ENCODE measurements around the gene ACY1. TPM values are rescaled to one million over a fixed set of nuclear protein-coding genes. Genes with fewer than 3 reads are reported as not detected.

ACY1 gene
- total RNA-seq, 1 donor from 2014 or later: 24.5 TPM

DNA sequence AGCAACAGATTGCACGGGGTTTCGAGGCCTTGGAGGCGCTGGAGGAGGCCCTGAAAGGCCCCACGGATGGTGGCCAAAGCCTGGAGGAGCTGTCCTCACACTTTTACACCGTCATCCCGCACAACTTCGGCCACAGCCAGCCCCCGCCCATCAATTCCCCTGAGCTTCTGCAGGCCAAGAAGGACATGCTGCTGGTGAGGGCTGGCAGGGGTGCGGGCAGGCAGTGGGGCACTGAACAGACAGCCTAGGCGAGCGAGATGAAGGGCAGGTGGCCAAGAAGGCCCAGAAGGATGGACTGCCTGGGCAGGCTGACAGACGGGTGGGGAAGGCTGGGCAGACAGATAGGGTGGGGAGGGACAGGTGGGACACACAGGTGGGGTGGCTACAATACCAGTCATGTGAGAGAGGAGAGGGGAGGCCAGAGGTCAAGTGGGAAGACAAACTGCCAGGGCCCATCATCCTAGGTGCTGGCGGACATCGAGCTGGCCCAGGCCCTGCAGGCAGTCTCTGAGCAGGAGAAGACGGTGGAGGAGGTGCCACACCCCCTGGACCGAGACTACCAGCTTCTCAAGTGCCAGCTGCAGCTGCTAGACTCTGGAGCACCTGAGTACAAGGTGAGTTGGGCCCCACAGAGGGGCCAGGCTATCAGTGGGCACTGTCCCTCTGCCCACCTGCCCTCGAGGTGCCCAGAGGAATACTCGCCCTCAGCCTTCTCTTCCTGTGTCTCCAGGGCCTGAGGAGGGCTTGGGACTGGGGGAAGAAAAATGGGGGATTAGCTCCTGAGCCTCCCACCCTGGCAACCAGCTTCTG is 38.1 kb upstream of the ACY1 start:
- H3K4me1 Mint-ChIP-seq (ENCODE audit: low read depth): peaks cover 22% of the 10 kb centered on the region
- TF ChIP-seq, protein P1, sequence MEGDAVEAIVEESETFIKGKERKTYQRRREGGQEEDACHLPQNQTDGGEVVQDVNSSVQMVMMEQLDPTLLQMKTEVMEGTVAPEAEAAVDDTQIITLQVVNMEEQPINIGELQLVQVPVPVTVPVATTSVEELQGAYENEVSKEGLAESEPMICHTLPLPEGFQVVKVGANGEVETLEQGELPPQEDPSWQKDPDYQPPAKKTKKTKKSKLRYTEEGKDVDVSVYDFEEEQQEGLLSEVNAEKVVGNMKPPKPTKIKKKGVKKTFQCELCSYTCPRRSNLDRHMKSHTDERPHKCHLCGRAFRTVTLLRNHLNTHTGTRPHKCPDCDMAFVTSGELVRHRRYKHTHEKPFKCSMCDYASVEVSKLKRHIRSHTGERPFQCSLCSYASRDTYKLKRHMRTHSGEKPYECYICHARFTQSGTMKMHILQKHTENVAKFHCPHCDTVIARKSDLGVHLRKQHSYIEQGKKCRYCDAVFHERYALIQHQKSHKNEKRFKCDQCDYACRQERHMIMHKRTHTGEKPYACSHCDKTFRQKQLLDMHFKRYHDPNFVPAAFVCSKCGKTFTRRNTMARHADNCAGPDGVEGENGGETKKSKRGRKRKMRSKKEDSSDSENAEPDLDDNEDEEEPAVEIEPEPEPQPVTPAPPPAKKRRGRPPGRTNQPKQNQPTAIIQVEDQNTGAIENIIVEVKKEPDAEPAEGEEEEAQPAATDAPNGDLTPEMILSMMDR (IDR thresholded peaks at IDR 0.05): no peak
- peak; percentile 86 for DNase-seq (ENCODE audit: low spot score)
- no peaks in the 10 kb centered on the region for H3K9me3 Mint-ChIP-seq (ENCODE audit: low read depth)
- no peaks in the 10 kb centered on the region for H3K27me3 Mint-ChIP-seq (ENCODE audit: low read depth)
- no peak overlapping the region for H3K27ac Mint-ChIP-seq (ENCODE audit: unreplicated experiment)
- H3K4me3 Mint-ChIP-seq (ENCODE audit: unreplicated experiment): no peak overlapping the region
- peaks cover 2% of the 10 kb centered on the region for H3K36me3 Mint-ChIP-seq (ENCODE audit: low read depth)

DNA sequence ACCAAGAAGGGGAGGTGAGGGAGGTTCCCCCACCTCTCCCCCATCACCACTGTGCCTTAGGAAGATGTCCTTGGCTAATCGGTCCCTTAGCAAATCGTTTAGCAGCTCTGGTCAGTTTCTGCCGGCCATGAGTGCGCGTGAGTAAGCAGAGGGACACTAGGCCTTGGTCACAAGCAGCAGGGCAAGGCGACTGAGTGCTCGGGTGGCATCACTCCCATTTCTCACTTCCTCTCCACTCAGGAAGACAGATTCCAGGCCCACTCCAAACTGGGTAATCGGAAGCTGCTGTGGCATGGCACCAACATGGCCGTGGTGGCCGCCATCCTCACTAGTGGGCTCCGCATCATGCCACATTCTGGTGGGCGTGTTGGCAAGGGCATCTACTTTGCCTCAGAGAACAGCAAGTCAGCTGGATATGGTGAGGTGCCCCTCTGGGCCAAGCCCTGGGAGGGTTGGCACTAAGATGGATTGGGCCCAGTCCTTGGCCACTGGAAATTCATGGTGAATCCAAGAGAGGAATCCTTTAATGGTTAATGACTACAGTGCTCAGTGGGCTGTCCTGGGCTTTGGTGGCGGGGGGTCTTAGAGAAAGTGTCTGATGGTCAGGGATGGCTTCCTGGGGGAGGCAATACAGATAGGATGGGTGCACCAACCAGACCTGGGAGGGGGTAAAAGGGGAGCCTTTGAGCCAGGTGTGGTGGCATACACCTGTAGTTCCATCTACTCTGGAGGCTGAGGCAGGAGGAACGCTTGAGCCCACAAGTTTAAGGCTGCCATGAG is 37.2 kb upstream of the ACY1 start:
- no peaks in the 10 kb centered on the region for H3K27me3 Mint-ChIP-seq (ENCODE audit: low read depth)
- no peaks in the 10 kb centered on the region for H3K9me3 Mint-ChIP-seq (ENCODE audit: low read depth)
- DNase-seq (ENCODE audit: low spot score): peak; percentile 71
- H3K4me3 Mint-ChIP-seq (ENCODE audit: unreplicated experiment): no peak overlapping the region
- peaks cover 2% of the 10 kb centered on the region for H3K36me3 Mint-ChIP-seq (ENCODE audit: low read depth)
- TF ChIP-seq, protein P1 (IDR thresholded peaks at IDR 0.05): no peak
- H3K4me1 Mint-ChIP-seq (ENCODE audit: low read depth): peaks cover 14% of the 10 kb centered on the region
- no peak overlapping the region for H3K27ac Mint-ChIP-seq (ENCODE audit: unreplicated experiment)

DNA sequence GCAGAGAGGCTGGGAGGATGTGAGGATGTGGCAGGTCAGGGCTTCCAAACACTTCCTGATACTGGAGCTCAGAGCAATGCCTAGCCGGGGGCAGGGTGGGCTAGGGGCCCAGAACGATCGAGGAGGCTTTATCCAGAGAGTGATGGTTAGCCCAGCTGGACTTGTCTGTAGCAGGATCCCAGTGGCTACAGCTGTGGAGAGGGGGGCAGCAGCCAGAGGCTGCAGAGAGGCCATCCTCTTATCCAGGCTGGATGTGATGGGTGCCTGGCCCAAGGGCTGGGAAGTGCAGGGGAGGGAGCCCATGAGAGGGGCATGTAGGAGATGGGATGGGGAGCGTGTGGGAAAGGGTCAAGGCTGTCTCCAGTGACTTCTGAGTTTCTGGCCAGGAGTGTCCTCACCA is 36.5 kb upstream of the ACY1 start:
- TF ChIP-seq, protein P1 (IDR thresholded peaks at IDR 0.05): no peak
- Mint-ChIP-seq H3K4me3 (ENCODE audit: unreplicated experiment) (no peak overlapping the region), H3K27me3 (ENCODE audit: low read depth) (no peaks in the 10 kb centered on the region), H3K36me3 (ENCODE audit: low read depth) (peaks cover 2% of the 10 kb centered on the region), H3K4me1 (ENCODE audit: low read depth) (peaks cover 11% of the 10 kb centered on the region), H3K9me3 (ENCODE audit: low read depth) (no peaks in the 10 kb centered on the region), H3K27ac (ENCODE audit: unreplicated experiment) (no peak overlapping the region)
- peak; percentile 50 for DNase-seq (ENCODE audit: low spot score)

DNA sequence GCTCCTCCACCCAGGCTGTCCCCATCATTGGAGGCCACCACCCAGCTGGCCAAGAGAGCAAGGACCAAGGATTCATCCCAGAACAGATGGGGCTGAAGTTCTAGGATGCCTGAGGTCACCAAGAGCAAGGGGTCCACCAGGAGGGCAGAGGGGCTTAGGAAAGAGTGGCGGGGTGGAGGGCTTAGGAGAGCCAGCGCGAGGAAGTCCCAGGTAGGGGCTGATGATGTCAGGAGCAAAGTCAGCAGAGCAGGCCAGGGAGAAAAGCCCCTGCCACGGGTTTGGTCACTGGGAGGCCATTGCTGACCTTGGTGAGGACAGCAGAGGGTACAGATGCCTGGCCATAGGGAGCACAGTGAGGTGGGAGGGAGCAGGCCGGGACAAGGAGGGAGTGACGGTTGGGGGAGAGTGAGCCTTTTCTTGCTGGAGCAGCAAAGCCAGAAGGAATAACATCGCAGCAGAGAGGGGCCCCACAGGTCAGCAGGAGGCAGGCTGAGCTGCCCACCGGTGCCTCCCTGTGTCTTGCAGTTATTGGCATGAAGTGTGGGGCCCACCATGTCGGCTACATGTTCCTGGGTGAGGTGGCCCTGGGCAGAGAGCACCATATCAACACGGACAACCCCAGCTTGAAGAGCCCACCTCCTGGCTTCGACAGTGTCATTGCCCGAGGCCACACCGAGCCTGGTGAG is 36.0 kb upstream of the ACY1 start:
- peak; percentile 85 for DNase-seq (ENCODE audit: low spot score)
- no peaks in the 10 kb centered on the region for H3K9me3 Mint-ChIP-seq (ENCODE audit: low read depth)
- H3K36me3 Mint-ChIP-seq (ENCODE audit: low read depth): peaks cover 2% of the 10 kb centered on the region
- no peak overlapping the region for H3K27ac Mint-ChIP-seq (ENCODE audit: unreplicated experiment)
- H3K4me3 Mint-ChIP-seq (ENCODE audit: unreplicated experiment): no peak overlapping the region
- TF ChIP-seq, protein P1 (IDR thresholded peaks at IDR 0.05): no peak
- H3K27me3 Mint-ChIP-seq (ENCODE audit: low read depth): peaks cover 2% of the 10 kb centered on the region
- peaks cover 9% of the 10 kb centered on the region for H3K4me1 Mint-ChIP-seq (ENCODE audit: low read depth)

DNA sequence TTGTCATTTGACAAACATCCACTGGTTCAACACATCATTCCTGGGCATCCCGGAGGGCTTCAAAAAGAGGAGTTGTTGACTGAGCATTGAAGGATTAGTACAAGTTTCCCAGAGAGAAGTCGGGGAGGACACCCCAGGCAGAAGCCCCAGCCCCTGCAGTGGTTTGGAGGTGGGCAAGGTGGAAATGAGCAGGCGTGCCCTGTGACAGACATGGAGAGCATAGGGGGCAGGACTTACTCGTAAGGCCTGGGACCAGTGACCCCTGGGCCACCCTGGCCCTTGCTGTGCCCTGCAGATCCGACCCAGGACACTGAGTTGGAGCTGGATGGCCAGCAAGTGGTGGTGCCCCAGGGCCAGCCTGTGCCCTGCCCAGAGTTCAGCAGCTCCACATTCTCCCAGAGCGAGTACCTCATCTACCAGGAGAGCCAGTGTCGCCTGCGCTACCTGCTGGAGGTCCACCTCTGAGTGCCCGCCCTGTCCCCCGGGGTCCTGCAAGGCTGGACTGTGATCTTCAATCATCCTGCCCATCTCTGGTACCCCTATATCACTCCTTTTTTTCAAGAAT is 35.2 kb upstream of the ACY1 start:
- Mint-ChIP-seq H3K36me3 (ENCODE audit: low read depth) (peaks cover 2% of the 10 kb centered on the region), H3K27ac (ENCODE audit: unreplicated experiment) (no peak overlapping the region), H3K27me3 (ENCODE audit: low read depth) (peaks cover 2% of the 10 kb centered on the region), H3K4me3 (ENCODE audit: unreplicated experiment) (no peak overlapping the region), H3K4me1 (ENCODE audit: low read depth) (peaks cover 1% of the 10 kb centered on the region), H3K9me3 (ENCODE audit: low read depth) (no peaks in the 10 kb centered on the region)
- peak; percentile 79 for DNase-seq (ENCODE audit: low spot score)
- TF ChIP-seq, protein P1 (IDR thresholded peaks at IDR 0.05): no peak
